Measurements from ENCODE around the gene TWF2. TPM values are rescaled to one million over a fixed set of nuclear protein-coding genes. Genes with fewer than 3 reads are reported as not detected.

Gene TWF2
- polyA plus RNA-seq, 1 donor from 2014 or later = 61.7 TPM

- no peaks in the 10 kb centered on the region for H3K27me3 ChIP-seq (ENCODE audit: insufficient read depth, low read depth, low read length)
- no peaks in the 10 kb centered on the region for H3K36me3 ChIP-seq (ENCODE audit: insufficient read depth, low read length)
- no peak overlapping the region for H3K4me2 ChIP-seq (ENCODE audit: low read length)
- H3K9me3 ChIP-seq (ENCODE audit: low read length) = no peaks in the 10 kb centered on the region
- H3K4me3 ChIP-seq (ENCODE audit: low read length) = no peak overlapping the region
- no peaks in the 10 kb centered on the region for H3F3A ChIP-seq (ENCODE audit: insufficient read depth, low read length, poor library complexity, severe bottlenecking)
- H3K9me2 ChIP-seq (ENCODE audit: insufficient read depth, low read length) = no peaks in the 10 kb centered on the region
- no peaks in the 10 kb centered on the region for H4K20me1 ChIP-seq (ENCODE audit: insufficient read depth)
- H2AFZ ChIP-seq (ENCODE audit: low read depth, low read length) = no peak overlapping the region
- TF ChIP-seq MXI1 (conservative IDR thresholded peaks at IDR 0.05; ENCODE audit: poor library complexity, severe bottlenecking) (no peak), REST (IDR thresholded peaks at IDR 0.05; ENCODE audit: borderline replicate concordance) (no peak), CTCF (IDR thresholded peaks at IDR 0.05; ENCODE audit: poor library complexity, severe bottlenecking) (no peak), TAF1 (IDR thresholded peaks at IDR 0.05; ENCODE audit: low read depth) (no peak), SMC3 (conservative IDR thresholded peaks at IDR 0.05; ENCODE audit: poor library complexity) (no peak), POLR2AphosphoS5 (IDR thresholded peaks at IDR 0.05) (no peak), EP300 (conservative IDR thresholded peaks at IDR 0.05; ENCODE audit: poor library complexity, severe bottlenecking) (no peak)
- H3K27ac ChIP-seq (ENCODE audit: low read length) = no peak overlapping the region
- H3K9ac ChIP-seq (ENCODE audit: low read length) = no peak overlapping the region
- H3K79me2 ChIP-seq (replicated peaks; ENCODE audit: insufficient read depth, low read length) = no peaks in the 10 kb centered on the region
These were observed 56.3 kb downstream of the TWF2 start for GRCh38 chr3:52182691-52183090.

GRCh38 chr3:52182196-52182595 is 56.8 kb downstream of the TWF2 start:
- Histone ChIP-seq H2AFZ (ENCODE audit: low read depth, low read length) (no peak overlapping the region), H3K36me3 (ENCODE audit: insufficient read depth, low read length) (no peaks in the 10 kb centered on the region), H3K27me3 (ENCODE audit: insufficient read depth, low read depth, low read length) (no peaks in the 10 kb centered on the region), H3K27ac (ENCODE audit: low read length) (no peak overlapping the region), H3K9ac (ENCODE audit: low read length) (no peak overlapping the region), H4K20me1 (ENCODE audit: insufficient read depth) (no peaks in the 10 kb centered on the region), H3K4me2 (ENCODE audit: low read length) (no peak overlapping the region), H3K9me2 (ENCODE audit: insufficient read depth, low read length) (no peaks in the 10 kb centered on the region), H3K4me3 (ENCODE audit: low read length) (no peak overlapping the region), H3K79me2 (replicated peaks; ENCODE audit: insufficient read depth, low read length) (no peaks in the 10 kb centered on the region), H3K9me3 (ENCODE audit: low read length) (no peaks in the 10 kb centered on the region), H3F3A (ENCODE audit: insufficient read depth, low read length, poor library complexity, severe bottlenecking) (no peaks in the 10 kb centered on the region)
- no peak for TF ChIP-seq POLR2AphosphoS5 (IDR thresholded peaks at IDR 0.05)
- TF ChIP-seq SMC3 (conservative IDR thresholded peaks at IDR 0.05; ENCODE audit: poor library complexity) = no peak
- no peak for TF ChIP-seq REST (IDR thresholded peaks at IDR 0.05; ENCODE audit: borderline replicate concordance)
- TF ChIP-seq RAD21 (conservative IDR thresholded peaks at IDR 0.05) = no peak
- TF ChIP-seq EP300 (conservative IDR thresholded peaks at IDR 0.05; ENCODE audit: poor library complexity, severe bottlenecking) = no peak
- TF ChIP-seq TAF1 (IDR thresholded peaks at IDR 0.05; ENCODE audit: low read depth) = no peak
- TF ChIP-seq EZH2 (IDR thresholded peaks at IDR 0.05; ENCODE audit: borderline replicate concordance, insufficient read depth, low read length, poor library complexity, severe bottlenecking) = no peak
- TF ChIP-seq MXI1 (conservative IDR thresholded peaks at IDR 0.05; ENCODE audit: poor library complexity, severe bottlenecking) = no peak
- no peak for TF ChIP-seq CTCF (IDR thresholded peaks at IDR 0.05; ENCODE audit: poor library complexity, severe bottlenecking)

Data from neural cell (in vitro differentiated cells).